B cell (primary cell): ENCODE results near the gene SSBP1. TPM values are rescaled to one million over a fixed set of nuclear protein-coding genes. Genes with fewer than 3 reads are reported as not detected.
A peak's percentile ranks its signal among the peaks of the same experiment; 100 is the strongest.

Experiments used
- ATAC-seq: fragments of 200-7000 bp; cut with Tn5 transposase; one replicate; pipeline ENCODE4 v1.10.0; 2021; ENCODE audit warnings: low read depth, mild to moderate bottlenecking, moderate number of reproducible peaks, moderate library complexity
- CTCF ChIA-PET: fragments of 350-600 bp; sonication (Branson Sonifier 250); formaldehyde crosslinking; loops from one replicate; lab custom pipeline; 2021; ENCODE audit warnings: antibody characterized with exemption, inconsistent platforms; lab: Charles Lee
- POLR2A ChIA-PET: fragments of 350-600 bp; sonication (Branson Sonifier 250); formaldehyde crosslinking; loops from one replicate; lab custom pipeline; 2021; ENCODE audit warnings: antibody characterized with exemption; lab: Charles Lee
- DNase-seq: peaks from one replicate; pipeline ENCODE4 v3.0.0; 2013
- H2AFZ ChIP-seq: 2 replicates; pipeline ENCODE4 v1.6.1; 2012; ENCODE audit warnings: mild to moderate bottlenecking, low read depth, low read length; ENCODE audit not compliant: insufficient read depth, poor library complexity, severe bottlenecking
- H3K27ac ChIP-seq, 2 donors: 1 replicate in 1 of 2; 2 replicates in 1 of 2; pipeline ENCODE4 v1.5.1; 2012 to 2013; ENCODE audit warnings: low read length in 2 of 2, mild to moderate bottlenecking in 2 of 2, moderate library complexity in 1 of 2
- H3K27me3 ChIP-seq, 4 experiments: fragments of 200-600 bp in 1 of 4; sonication (generic) in 1 of 4; replicated peaks in 1 of 4; 1 replicate in 2 of 4; 2 replicates in 2 of 4; pipeline versions ENCODE4 v1.6.1 to v1.7.0; 2013 to 2016; ENCODE audit warnings: low read length in 3 of 4, mild to moderate bottlenecking in 2 of 4, mixed read lengths in 1 of 4, moderate library complexity in 1 of 4; ENCODE audit not compliant: insufficient read depth in 4 of 4, control insufficient read depth in 3 of 4; ENCODE audit errors: control extremely low read depth in 1 of 4
- H3K36me3 ChIP-seq, 2 experiments: replicated peaks in 1 of 2; 1 replicate in 1 of 2; 2 replicates in 1 of 2; pipeline versions ENCODE4 v1.6.1 to v1.7.1; 2013; ENCODE audit warnings: low read length in 1 of 2; ENCODE audit not compliant: insufficient read depth in 2 of 2, control insufficient read depth in 1 of 2; ENCODE audit errors: control extremely low read depth in 1 of 2, extremely low read depth in 1 of 2
- H3K4me1 ChIP-seq, 2 donors: fragments of 200-600 bp in 1 of 2; sonication (generic) in 1 of 2; 1 replicate in 1 of 2; 2 replicates in 1 of 2; pipeline versions ENCODE4 v1.5.1 to v1.6.1; 2013 to 2017; ENCODE audit warnings: low read length in 2 of 2; ENCODE audit not compliant: control insufficient read depth in 2 of 2, insufficient read depth in 2 of 2
- H3K4me2 ChIP-seq: replicated peaks from 2 replicates; pipeline ENCODE3; 2012; ENCODE audit warnings: mild to moderate bottlenecking, low read depth, low read length; ENCODE audit not compliant: poor library complexity, severe bottlenecking
- H3K4me3 ChIP-seq, 5 experiments: fragments of 200-600 bp in 1 of 5; sonication (generic) in 1 of 5; 1 replicate in 3 of 5; 2 replicates in 2 of 5; pipeline versions ENCODE4 v1.5.1 to v1.7.0; 2011 to 2016; ENCODE audit warnings: low read length in 4 of 5, mild to moderate bottlenecking in 4 of 5, low read depth in 2 of 5, control low read depth in 1 of 5, moderate library complexity in 1 of 5; ENCODE audit not compliant: insufficient read depth in 1 of 5; ENCODE audit errors: control extremely low read depth in 1 of 5, extremely low read depth in 1 of 5
- H3K79me2 ChIP-seq: fragments of 200-600 bp; sonication (generic); one replicate; pipeline ENCODE4 v1.6.0; 2016; ENCODE audit warnings: low read length; ENCODE audit not compliant: control insufficient read depth, insufficient read depth
- H3K9ac ChIP-seq: fragments of 200-600 bp; sonication (generic); 2 replicates; pipeline ENCODE4 v1.6.1; 2017; ENCODE audit warnings: mild to moderate bottlenecking, low read length, moderate library complexity
- H3K9me3 ChIP-seq, 3 donors: one replicate each; pipeline versions ENCODE4 v1.6.1 to v1.7.1; 2013; ENCODE audit warnings: low read length in 2 of 3; ENCODE audit not compliant: control insufficient read depth in 2 of 3, insufficient read depth in 1 of 3; ENCODE audit errors: control extremely low read depth in 1 of 3
- H4K20me1 ChIP-seq: 2 replicates; pipeline ENCODE4 v1.6.0; 2012; ENCODE audit warnings: mild to moderate bottlenecking, low read length; ENCODE audit not compliant: insufficient read depth, control insufficient read depth, poor library complexity, severe bottlenecking
- H3K27ac Mint-ChIP-seq: one replicate; pipeline ENCODE4 v1.8.0; 2021; ENCODE audit warnings: mixed read lengths
- H3K27me3 Mint-ChIP-seq: one replicate; pipeline ENCODE4 v1.8.0; 2021; ENCODE audit warnings: mixed read lengths
- H3K4me1 Mint-ChIP-seq: one replicate; pipeline ENCODE4 v1.8.0; 2021; ENCODE audit warnings: mixed read lengths
- H3K4me3 Mint-ChIP-seq: one replicate; pipeline ENCODE4 v1.8.0; 2021; ENCODE audit warnings: mixed read lengths
- H3K9me3 Mint-ChIP-seq: one replicate; pipeline ENCODE4 v1.8.0; 2022; ENCODE audit warnings: mixed read lengths; ENCODE audit not compliant: insufficient read depth
- EZH2 ChIP-seq: IDR thresholded peaks from 2 replicates; pipeline ENCODE4 v1.6.1; 2012; ENCODE audit warnings: borderline replicate concordance, low read depth, mild to moderate bottlenecking, moderate library complexity, low read length; ENCODE audit not compliant: insufficient read depth, poor library complexity, severe bottlenecking
- WGBS: methylation state at CpG from one replicate; pipeline ENCODE4 v1.1.5; 2013; ENCODE audit warnings: missing lambda C conversion rate; ENCODE audit not compliant: insufficient coverage; 5-methylcytosine and 5-hydroxymethylcytosine counted together
- intact Hi-C: fragments of 100-400 bp; cut with micrococcal nuclease; formaldehyde crosslinking; loops from one replicate; pipeline ENCODE4 v1.10.0; 2022
- polyA plus RNA-seq: library from polyadenylated mRNA; depleted of rRNA; stranded (reverse); fragments of >200 nt; gene quantifications from 2 replicates; pipeline ENCODE4 v1.2.3, GENCODE V29; 2012
- total RNA-seq, 2 donors: library from RNA; stranded (reverse); fragments of 120-200 nt in 1 of 2; gene quantifications; 1 replicate in 1 of 2; 2 replicates in 1 of 2; pipeline versions ENCODE4 v1.2.3 to v1.2.4, GENCODE V29; 2013 to 2022
- TF ChIP-seq, protein P1 (sequence below): fragments of 200-600 bp; IDR thresholded peaks from one replicate; pipeline ENCODE4 v1.8.0; 2022; ENCODE audit warnings: antibody characterized with exemption, mild to moderate bottlenecking

SSBP1 gene
- total and polyA plus RNA-seq, 2 donors (not counting 1 experiment from before 2014, with no cell fraction given): 37.2 to 93.6 TPM

DNA sequence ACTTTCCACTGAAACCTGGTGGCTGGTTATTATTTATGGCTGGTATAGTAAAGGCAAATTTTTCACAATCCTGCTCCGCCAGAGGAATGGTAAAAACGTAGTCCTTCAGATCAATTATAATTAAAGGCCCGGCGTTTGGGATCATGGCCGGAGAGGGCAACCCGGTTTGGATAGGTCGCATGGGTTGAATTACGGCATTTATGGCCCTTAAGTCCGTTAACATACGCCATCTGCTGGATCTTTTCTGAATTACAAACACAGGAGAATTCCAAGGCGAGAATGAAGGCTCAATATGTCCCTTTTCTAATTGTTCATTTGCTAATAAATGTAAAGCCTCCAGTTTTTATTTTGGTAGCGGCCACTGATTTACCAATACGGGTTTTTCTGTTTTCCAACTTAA is 14.5 kb downstream of the SSBP1 start:
- Mint-ChIP-seq H3K4me3 (no peak overlapping the region), H3K27ac (no peak overlapping the region), H3K4me1 (no peaks in the 10 kb centered on the region), H3K27me3 (no peaks in the 10 kb centered on the region), H3K9me3 (peaks cover 10% of the 10 kb centered on the region)
- no peak for ATAC-seq
- H3K9me3 ChIP-seq: peaks cover 8 to 22% (median 14%) of the 10 kb centered on the region in 3 donors
- ChIA-PET POLR2A (no interaction called here), CTCF (no interaction called here)
- H3K4me2 ChIP-seq: no peak overlapping the region
- H3K4me3 ChIP-seq: no peak overlapping the region
- intact Hi-C loops: no loop called here
- H2AFZ ChIP-seq: no peak overlapping the region
- H3K4me1 ChIP-seq: no peaks in the 10 kb centered on the region
- H3K79me2 ChIP-seq: no peaks in the 10 kb centered on the region
- 100% methylated on average over 10 of the region's 13 CpGs for WGBS
- no peak for DNase-seq
- no peak overlapping the region for H3K27ac ChIP-seq
- TF ChIP-seq, protein P1, sequence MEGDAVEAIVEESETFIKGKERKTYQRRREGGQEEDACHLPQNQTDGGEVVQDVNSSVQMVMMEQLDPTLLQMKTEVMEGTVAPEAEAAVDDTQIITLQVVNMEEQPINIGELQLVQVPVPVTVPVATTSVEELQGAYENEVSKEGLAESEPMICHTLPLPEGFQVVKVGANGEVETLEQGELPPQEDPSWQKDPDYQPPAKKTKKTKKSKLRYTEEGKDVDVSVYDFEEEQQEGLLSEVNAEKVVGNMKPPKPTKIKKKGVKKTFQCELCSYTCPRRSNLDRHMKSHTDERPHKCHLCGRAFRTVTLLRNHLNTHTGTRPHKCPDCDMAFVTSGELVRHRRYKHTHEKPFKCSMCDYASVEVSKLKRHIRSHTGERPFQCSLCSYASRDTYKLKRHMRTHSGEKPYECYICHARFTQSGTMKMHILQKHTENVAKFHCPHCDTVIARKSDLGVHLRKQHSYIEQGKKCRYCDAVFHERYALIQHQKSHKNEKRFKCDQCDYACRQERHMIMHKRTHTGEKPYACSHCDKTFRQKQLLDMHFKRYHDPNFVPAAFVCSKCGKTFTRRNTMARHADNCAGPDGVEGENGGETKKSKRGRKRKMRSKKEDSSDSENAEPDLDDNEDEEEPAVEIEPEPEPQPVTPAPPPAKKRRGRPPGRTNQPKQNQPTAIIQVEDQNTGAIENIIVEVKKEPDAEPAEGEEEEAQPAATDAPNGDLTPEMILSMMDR: peak; percentile 63
- no peak for TF ChIP-seq EZH2
- no peaks in the 10 kb centered on the region for H4K20me1 ChIP-seq
- no peaks in the 10 kb centered on the region for H3K27me3 ChIP-seq
- peaks cover 31 to 81% of the 10 kb centered on the region in 2 experiments for H3K36me3 ChIP-seq
- H3K9ac ChIP-seq: no peak overlapping the region

GRCh38 chr7:141754939-141755338 is 16.8 kb downstream of the SSBP1 start:
- Histone ChIP-seq H2AFZ (no peak overlapping the region), H3K36me3 (peaks cover 32 to 73% of the 10 kb centered on the region in 2 experiments), H4K20me1 (no peaks in the 10 kb centered on the region), H3K4me1 (no peaks in the 10 kb centered on the region), H3K27me3 (no peaks in the 10 kb centered on the region), H3K4me2 (no peak overlapping the region), H3K9me3 (peaks cover 6 to 22% (median 14%) of the 10 kb centered on the region in 3 donors), H3K79me2 (no peaks in the 10 kb centered on the region), H3K4me3 (no peak overlapping the region), H3K27ac (no peak overlapping the region), H3K9ac (no peak overlapping the region)
- peaks cover 10% of the 10 kb centered on the region for H3K9me3 Mint-ChIP-seq
- intact Hi-C loops: no loop called here
- H3K27me3 Mint-ChIP-seq: no peaks in the 10 kb centered on the region
- H3K4me3 Mint-ChIP-seq: no peak overlapping the region
- TF ChIP-seq EZH2: no peak
- TF ChIP-seq, protein P1: peak; percentile 50
- CTCF ChIA-PET: no interaction called here
- DNase-seq (peak; percentile 22), ATAC-seq (no peak)
- no peak overlapping the region for H3K27ac Mint-ChIP-seq
- POLR2A ChIA-PET: no interaction called here
- WGBS: 100% methylated on average over 1 of the region's 6 CpGs
- H3K4me1 Mint-ChIP-seq: no peaks in the 10 kb centered on the region
